ENCODE data around the gene KLK5.

GRCh38 chr19:50906217-50906616 is 46.6 kb downstream of the KLK5 start:
- TF ChIP-seq, protein P1, sequence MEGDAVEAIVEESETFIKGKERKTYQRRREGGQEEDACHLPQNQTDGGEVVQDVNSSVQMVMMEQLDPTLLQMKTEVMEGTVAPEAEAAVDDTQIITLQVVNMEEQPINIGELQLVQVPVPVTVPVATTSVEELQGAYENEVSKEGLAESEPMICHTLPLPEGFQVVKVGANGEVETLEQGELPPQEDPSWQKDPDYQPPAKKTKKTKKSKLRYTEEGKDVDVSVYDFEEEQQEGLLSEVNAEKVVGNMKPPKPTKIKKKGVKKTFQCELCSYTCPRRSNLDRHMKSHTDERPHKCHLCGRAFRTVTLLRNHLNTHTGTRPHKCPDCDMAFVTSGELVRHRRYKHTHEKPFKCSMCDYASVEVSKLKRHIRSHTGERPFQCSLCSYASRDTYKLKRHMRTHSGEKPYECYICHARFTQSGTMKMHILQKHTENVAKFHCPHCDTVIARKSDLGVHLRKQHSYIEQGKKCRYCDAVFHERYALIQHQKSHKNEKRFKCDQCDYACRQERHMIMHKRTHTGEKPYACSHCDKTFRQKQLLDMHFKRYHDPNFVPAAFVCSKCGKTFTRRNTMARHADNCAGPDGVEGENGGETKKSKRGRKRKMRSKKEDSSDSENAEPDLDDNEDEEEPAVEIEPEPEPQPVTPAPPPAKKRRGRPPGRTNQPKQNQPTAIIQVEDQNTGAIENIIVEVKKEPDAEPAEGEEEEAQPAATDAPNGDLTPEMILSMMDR (IDR thresholded peaks at IDR 0.05), result peak; percentile 55
- no peak for TF ChIP-seq JUN (CRISPR knock-in tag; IDR thresholded peaks at IDR 0.05)
- no peak for TF ChIP-seq CREB1 (CRISPR knock-in tag; IDR thresholded peaks at IDR 0.05)
- TF ChIP-seq, protein P2, sequence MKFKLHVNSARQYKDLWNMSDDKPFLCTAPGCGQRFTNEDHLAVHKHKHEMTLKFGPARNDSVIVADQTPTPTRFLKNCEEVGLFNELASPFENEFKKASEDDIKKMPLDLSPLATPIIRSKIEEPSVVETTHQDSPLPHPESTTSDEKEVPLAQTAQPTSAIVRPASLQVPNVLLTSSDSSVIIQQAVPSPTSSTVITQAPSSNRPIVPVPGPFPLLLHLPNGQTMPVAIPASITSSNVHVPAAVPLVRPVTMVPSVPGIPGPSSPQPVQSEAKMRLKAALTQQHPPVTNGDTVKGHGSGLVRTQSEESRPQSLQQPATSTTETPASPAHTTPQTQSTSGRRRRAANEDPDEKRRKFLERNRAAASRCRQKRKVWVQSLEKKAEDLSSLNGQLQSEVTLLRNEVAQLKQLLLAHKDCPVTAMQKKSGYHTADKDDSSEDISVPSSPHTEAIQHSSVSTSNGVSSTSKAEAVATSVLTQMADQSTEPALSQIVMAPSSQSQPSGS (CRISPR knock-in tag; IDR thresholded peaks at IDR 0.05; ENCODE audit: borderline replicate concordance, low read depth), result no peak
- TF ChIP-seq, protein P3, sequence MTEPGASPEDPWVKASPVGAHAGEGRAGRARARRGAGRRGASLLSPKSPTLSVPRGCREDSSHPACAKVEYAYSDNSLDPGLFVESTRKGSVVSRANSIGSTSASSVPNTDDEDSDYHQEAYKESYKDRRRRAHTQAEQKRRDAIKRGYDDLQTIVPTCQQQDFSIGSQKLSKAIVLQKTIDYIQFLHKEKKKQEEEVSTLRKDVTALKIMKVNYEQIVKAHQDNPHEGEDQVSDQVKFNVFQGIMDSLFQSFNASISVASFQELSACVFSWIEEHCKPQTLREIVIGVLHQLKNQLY (CRISPR knock-in tag; IDR thresholded peaks at IDR 0.05), result no peak
- TF ChIP-seq NR1H2 (CRISPR knock-in tag; IDR thresholded peaks at IDR 0.05), result no peak
- TF ChIP-seq, protein P4, sequence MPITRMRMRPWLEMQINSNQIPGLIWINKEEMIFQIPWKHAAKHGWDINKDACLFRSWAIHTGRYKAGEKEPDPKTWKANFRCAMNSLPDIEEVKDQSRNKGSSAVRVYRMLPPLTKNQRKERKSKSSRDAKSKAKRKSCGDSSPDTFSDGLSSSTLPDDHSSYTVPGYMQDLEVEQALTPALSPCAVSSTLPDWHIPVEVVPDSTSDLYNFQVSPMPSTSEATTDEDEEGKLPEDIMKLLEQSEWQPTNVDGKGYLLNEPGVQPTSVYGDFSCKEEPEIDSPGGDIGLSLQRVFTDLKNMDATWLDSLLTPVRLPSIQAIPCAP (CRISPR knock-in tag; IDR thresholded peaks at IDR 0.05), result no peak
- no peak for TF ChIP-seq CBFB (CRISPR knock-in tag; IDR thresholded peaks at IDR 0.05; ENCODE audit: low read depth)
- no peak for TF ChIP-seq ZBTB43 (CRISPR knock-in tag; IDR thresholded peaks at IDR 0.05)
- TF ChIP-seq, protein P5, sequence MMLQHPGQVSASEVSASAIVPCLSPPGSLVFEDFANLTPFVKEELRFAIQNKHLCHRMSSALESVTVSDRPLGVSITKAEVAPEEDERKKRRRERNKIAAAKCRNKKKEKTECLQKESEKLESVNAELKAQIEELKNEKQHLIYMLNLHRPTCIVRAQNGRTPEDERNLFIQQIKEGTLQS (CRISPR knock-in tag; conservative IDR thresholded peaks at IDR 0.05), result no peak
- no peak for TF ChIP-seq MAX (CRISPR knock-in tag; IDR thresholded peaks at IDR 0.05)
- TF ChIP-seq SMAD3 (CRISPR knock-in tag; IDR thresholded peaks at IDR 0.05; ENCODE audit: borderline replicate concordance), result no peak
